Measurements from ENCODE around the gene KDM1B.

GRCh38 chr6:18110162-18110561, 45.1 kb upstream of the KDM1B start:
- TF ChIP-seq CTCF (IDR thresholded peaks at IDR 0.05) (no peak), EP300 (IDR thresholded peaks at IDR 0.05) (no peak), POLR2A (IDR thresholded peaks at IDR 0.05) (no peak), POLR2AphosphoS5 (IDR thresholded peaks at IDR 0.05) (no peak)
